KG1 (cell line): Measurements from ENCODE around the gene URAD.

ENCODE experiments used
- DNase-seq: peaks from one replicate; lab custom pipeline; 2025; lab: John Stamatoyannopoulos, UW

The URAD gene

GRCh38 chr13:27956576-27957300 is 31.8 kb downstream of the URAD start:
- DNase-seq: no peak

GRCh38 chr13:27955014-27955591 is 33.4 kb downstream of the URAD start:
- no peak for DNase-seq

- DNase-seq: no peak
Measured at GRCh38 chr13:27954406-27954851, 34.1 kb downstream of the URAD start.

- peak; percentile 41 for DNase-seq
Measured at GRCh38 chr13:27953676-27954405, 34.7 kb downstream of the URAD start.

- DNase-seq: no peak
Measured at GRCh38 chr13:27952876-27953675, 35.4 kb downstream of the URAD start.

- no peak for DNase-seq
Measured at GRCh38 chr13:27942972-27943371, 45.5 kb downstream of the URAD start.

- no peak for DNase-seq
Measured at GRCh38 chr13:27933580-27934328, 54.7 kb downstream of the URAD start.

GRCh38 chr13:27933118-27933517 is 55.4 kb downstream of the URAD start:
- no peak for DNase-seq

- no peak for DNase-seq
Measured at GRCh38 chr13:27929868-27930267, 58.6 kb downstream of the URAD start.

GRCh38 chr13:27928805-27929753 is 59.4 kb downstream of the URAD start:
- DNase-seq: no peak

GRCh38 chr13:27928353-27928804 is 60.1 kb downstream of the URAD start:
- DNase-seq: no peak
